Measurements from ENCODE around the gene LRTM2.

Gene LRTM2

GRCh38 chr12:1870998-1871917 lies 50.9 kb downstream of the LRTM2 start:
- ATAC-seq (ENCODE audit: low read depth) (no peak), DNase-seq (ENCODE audit: low spot score) (no peak)
- Histone ChIP-seq H3K4me1 (ENCODE audit: insufficient read depth, poor library complexity, severe bottlenecking) (no peaks in the 10 kb centered on the region), H3K36me3 (ENCODE audit: low read depth) (no peaks in the 10 kb centered on the region), H3K27me3 (ENCODE audit: insufficient read depth, poor library complexity, severe bottlenecking) (peaks cover 42% of the 10 kb centered on the region), H3K9me3 (ENCODE audit: severe bottlenecking) (no peaks in the 10 kb centered on the region), H3K4me3 (ENCODE audit: severe bottlenecking) (no peak overlapping the region), H3K27ac (ENCODE audit: poor library complexity, severe bottlenecking) (no peak overlapping the region)
- TF ChIP-seq, protein P1, sequence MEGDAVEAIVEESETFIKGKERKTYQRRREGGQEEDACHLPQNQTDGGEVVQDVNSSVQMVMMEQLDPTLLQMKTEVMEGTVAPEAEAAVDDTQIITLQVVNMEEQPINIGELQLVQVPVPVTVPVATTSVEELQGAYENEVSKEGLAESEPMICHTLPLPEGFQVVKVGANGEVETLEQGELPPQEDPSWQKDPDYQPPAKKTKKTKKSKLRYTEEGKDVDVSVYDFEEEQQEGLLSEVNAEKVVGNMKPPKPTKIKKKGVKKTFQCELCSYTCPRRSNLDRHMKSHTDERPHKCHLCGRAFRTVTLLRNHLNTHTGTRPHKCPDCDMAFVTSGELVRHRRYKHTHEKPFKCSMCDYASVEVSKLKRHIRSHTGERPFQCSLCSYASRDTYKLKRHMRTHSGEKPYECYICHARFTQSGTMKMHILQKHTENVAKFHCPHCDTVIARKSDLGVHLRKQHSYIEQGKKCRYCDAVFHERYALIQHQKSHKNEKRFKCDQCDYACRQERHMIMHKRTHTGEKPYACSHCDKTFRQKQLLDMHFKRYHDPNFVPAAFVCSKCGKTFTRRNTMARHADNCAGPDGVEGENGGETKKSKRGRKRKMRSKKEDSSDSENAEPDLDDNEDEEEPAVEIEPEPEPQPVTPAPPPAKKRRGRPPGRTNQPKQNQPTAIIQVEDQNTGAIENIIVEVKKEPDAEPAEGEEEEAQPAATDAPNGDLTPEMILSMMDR (IDR thresholded peaks at IDR 0.05; ENCODE audit: poor library complexity, severe bottlenecking) = no peak

GRCh38 chr12:1872001-1872400 lies 51.6 kb downstream of the LRTM2 start:
- Histone ChIP-seq H3K27me3 (ENCODE audit: insufficient read depth, poor library complexity, severe bottlenecking) (peaks cover 42% of the 10 kb centered on the region), H3K4me1 (ENCODE audit: insufficient read depth, poor library complexity, severe bottlenecking) (no peaks in the 10 kb centered on the region), H3K36me3 (ENCODE audit: low read depth) (no peaks in the 10 kb centered on the region), H3K27ac (ENCODE audit: poor library complexity, severe bottlenecking) (no peak overlapping the region), H3K9me3 (ENCODE audit: severe bottlenecking) (no peaks in the 10 kb centered on the region), H3K4me3 (ENCODE audit: severe bottlenecking) (no peak overlapping the region)
- ATAC-seq (ENCODE audit: low read depth) (no peak), DNase-seq (ENCODE audit: low spot score) (no peak)
- TF ChIP-seq, protein P1 (IDR thresholded peaks at IDR 0.05; ENCODE audit: poor library complexity, severe bottlenecking) = no peak

DNA sequence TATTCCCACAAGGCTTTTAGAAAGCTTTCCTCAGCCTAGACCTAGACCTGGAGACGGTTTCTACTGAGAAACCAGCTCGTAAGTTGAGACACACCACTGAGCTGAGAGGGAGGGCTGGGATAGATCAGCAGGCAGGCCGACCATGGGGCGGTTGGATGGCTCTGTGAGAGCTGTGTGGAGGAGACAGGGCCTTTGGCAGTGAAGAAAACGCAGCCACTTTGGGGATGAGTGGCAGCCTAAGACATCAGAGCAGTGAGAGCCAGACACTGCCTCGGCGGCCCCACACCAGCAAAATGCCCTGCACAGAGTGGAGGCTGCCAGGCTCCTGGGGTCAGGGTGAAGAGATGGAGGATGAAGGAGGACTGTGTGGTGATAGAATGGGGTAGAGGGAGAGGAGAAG lies 52.1 kb downstream of the LRTM2 start:
- no peaks in the 10 kb centered on the region for H3K9me3 ChIP-seq (ENCODE audit: severe bottlenecking)
- DNase-seq (ENCODE audit: low spot score) (no peak), ATAC-seq (ENCODE audit: low read depth) (no peak; the same call in 2 of the 3 replicates)
- H3K36me3 ChIP-seq (ENCODE audit: low read depth) = no peaks in the 10 kb centered on the region
- H3K27ac ChIP-seq (ENCODE audit: poor library complexity, severe bottlenecking) = no peak overlapping the region
- no peaks in the 10 kb centered on the region for H3K4me1 ChIP-seq (ENCODE audit: insufficient read depth, poor library complexity, severe bottlenecking)
- H3K27me3 ChIP-seq (ENCODE audit: insufficient read depth, poor library complexity, severe bottlenecking) = peaks cover 39% of the 10 kb centered on the region
- TF ChIP-seq, protein P1 (IDR thresholded peaks at IDR 0.05; ENCODE audit: poor library complexity, severe bottlenecking) = no peak
- no peak overlapping the region for H3K4me3 ChIP-seq (ENCODE audit: severe bottlenecking)

GRCh38 chr12:1873531-1874510 lies 53.5 kb downstream of the LRTM2 start:
- H3K4me1 ChIP-seq (ENCODE audit: insufficient read depth, poor library complexity, severe bottlenecking) = no peaks in the 10 kb centered on the region
- TF ChIP-seq, protein P1 (IDR thresholded peaks at IDR 0.05; ENCODE audit: poor library complexity, severe bottlenecking) = no peak
- DNase-seq (ENCODE audit: low spot score) (no peak), ATAC-seq (ENCODE audit: low read depth) (no peak)
- peaks cover 30% of the 10 kb centered on the region for H3K27me3 ChIP-seq (ENCODE audit: insufficient read depth, poor library complexity, severe bottlenecking)
- no peaks in the 10 kb centered on the region for H3K36me3 ChIP-seq (ENCODE audit: low read depth)
- H3K4me3 ChIP-seq (ENCODE audit: severe bottlenecking) = no peak overlapping the region
- no peaks in the 10 kb centered on the region for H3K9me3 ChIP-seq (ENCODE audit: severe bottlenecking)
- no peak overlapping the region for H3K27ac ChIP-seq (ENCODE audit: poor library complexity, severe bottlenecking)

Measured in RWPE2 (cell line).